Measurements from ENCODE around the gene FOSB.
"Not testable (repeated sequence)": the region's sequence is repeated elsewhere in the genome, so short reads cannot be mapped to it uniquely, and the experiment has no call there.

GRCh38 chr19:45510352-45510751 is 42.6 kb downstream of the FOSB start:
- not testable (repeated sequence) for TF ChIP-seq EZH2 (IDR thresholded peaks at IDR 0.05; ENCODE audit: low read depth, unreplicated experiment); ZNF331 (CRISPR knock-in tag; IDR thresholded peaks at IDR 0.05; ENCODE audit: low read depth); CTCF (conservative IDR thresholded peaks at IDR 0.05; ENCODE audit: low read depth in 2 of 2); POLR2AphosphoS5 (IDR thresholded peaks at IDR 0.05; ENCODE audit: low read depth)

Measured in GM23338 (cell line).